Subcutaneous adipose tissue (tissue), 4 donors: ENCODE data around the gene LRRN3. TPM values are rescaled to one million over a fixed set of nuclear protein-coding genes. Genes with fewer than 3 reads are reported as not detected.

Experiments used
- total RNA-seq, 4 donors: library from RNA; depleted of rRNA; stranded (reverse); fragments of >200 nt; gene quantifications; one replicate each; pipeline ENCODE4 v1.1.0, GENCODE V29; 2016
- TF ChIP-seq, protein P1 (sequence below): fragments of 450-650 bp; IDR thresholded peaks from one replicate; pipeline ENCODE4 v1.5.1; 2016; ENCODE audit warnings: low read depth, mild to moderate bottlenecking, control low read depth, antibody characterized with exemption, moderate library complexity

Gene LRRN3
- total RNA-seq, 4 donors from 2014 or later = 1.7 to 3.4 (median 2.2) TPM

- TF ChIP-seq, protein P1, sequence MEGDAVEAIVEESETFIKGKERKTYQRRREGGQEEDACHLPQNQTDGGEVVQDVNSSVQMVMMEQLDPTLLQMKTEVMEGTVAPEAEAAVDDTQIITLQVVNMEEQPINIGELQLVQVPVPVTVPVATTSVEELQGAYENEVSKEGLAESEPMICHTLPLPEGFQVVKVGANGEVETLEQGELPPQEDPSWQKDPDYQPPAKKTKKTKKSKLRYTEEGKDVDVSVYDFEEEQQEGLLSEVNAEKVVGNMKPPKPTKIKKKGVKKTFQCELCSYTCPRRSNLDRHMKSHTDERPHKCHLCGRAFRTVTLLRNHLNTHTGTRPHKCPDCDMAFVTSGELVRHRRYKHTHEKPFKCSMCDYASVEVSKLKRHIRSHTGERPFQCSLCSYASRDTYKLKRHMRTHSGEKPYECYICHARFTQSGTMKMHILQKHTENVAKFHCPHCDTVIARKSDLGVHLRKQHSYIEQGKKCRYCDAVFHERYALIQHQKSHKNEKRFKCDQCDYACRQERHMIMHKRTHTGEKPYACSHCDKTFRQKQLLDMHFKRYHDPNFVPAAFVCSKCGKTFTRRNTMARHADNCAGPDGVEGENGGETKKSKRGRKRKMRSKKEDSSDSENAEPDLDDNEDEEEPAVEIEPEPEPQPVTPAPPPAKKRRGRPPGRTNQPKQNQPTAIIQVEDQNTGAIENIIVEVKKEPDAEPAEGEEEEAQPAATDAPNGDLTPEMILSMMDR = no peak
These were observed 23.7 kb upstream of the LRRN3 start for GRCh38 chr7:111067251-111067650.

- TF ChIP-seq, protein P1 = no peak
These were observed 23.2 kb upstream of the LRRN3 start for GRCh38 chr7:111067682-111068081.

DNA sequence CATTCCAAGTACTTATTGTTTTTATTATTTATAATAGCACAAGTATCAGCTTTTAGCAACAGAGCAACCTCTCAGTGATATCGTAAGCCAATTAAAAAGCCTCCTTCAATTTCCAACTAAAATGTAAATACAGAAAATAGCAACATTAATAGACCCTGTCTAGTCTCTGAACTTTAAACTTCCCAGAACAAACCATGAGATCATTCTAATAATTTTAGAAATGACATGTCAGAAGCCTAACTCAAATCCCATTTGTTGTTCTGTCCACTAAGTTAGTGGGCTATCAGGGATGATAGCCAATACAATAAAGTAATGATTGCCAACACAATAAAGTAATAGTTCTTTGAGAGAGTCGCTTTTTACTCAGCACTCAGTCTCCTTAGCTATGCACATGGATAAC lies 22.3 kb upstream of the LRRN3 start:
- TF ChIP-seq, protein P1 = no peak

GRCh38 chr7:111071556-111071955 lies 19.4 kb upstream of the LRRN3 start:
- TF ChIP-seq, protein P1 = no peak

- TF ChIP-seq, protein P1 = no peak
These were observed 16.7 kb upstream of the LRRN3 start for GRCh38 chr7:111074071-111074747.

DNA sequence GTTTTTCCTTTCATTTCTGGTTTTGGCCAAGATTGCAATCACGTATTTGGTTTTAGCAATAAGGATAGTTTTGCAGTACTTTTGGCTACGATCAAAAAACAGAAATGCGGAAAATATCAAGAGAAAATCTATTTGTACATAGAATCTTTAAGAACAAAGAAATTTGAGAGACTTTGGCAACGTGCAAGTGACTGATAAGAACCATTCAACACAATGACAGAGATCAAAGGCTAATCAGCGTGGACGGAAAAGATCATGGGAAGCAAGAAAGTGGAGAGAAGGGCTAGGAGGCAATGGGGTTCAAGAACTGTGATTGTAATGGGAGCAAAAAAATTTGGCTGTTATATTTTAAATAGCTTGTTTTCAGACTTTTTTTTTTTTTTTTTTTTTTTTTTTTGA lies 16.2 kb upstream of the LRRN3 start:
- TF ChIP-seq, protein P1 = no peak

GRCh38 chr7:111075498-111075897 lies 15.4 kb upstream of the LRRN3 start:
- TF ChIP-seq, protein P1 = no peak
